ENCODE results near the gene ACOX1.

GRCh38 chr17:75909051-75909811 is 69.7 kb downstream of the ACOX1 start:
- no peak for TF ChIP-seq CTCF (IDR thresholded peaks at IDR 0.05 in 8 of 11, conservative IDR thresholded peaks at IDR 0.05 in 3 of 11)
- TF ChIP-seq POLR2A (IDR thresholded peaks at IDR 0.05): no peak

Measured in spleen (tissue), 7 donors.